Brain pericyte (primary cell): ENCODE results near the gene PANK2.
"Not testable (repeated sequence)": the region's sequence is repeated elsewhere in the genome, so short reads cannot be mapped to it uniquely, and the experiment has no call there.

Source experiments
- DNase-seq: peaks from one replicate; pipeline ENCODE4 v3.0.0-alpha.2; 2012; ENCODE audit warnings: low read depth, low spot score

PANK2 gene

GRCh38 chr20:3901028-3901705 lies 12.0 kb downstream of the PANK2 start:
- no peak for DNase-seq

GRCh38 chr20:3901706-3902440 lies 12.7 kb downstream of the PANK2 start:
- DNase-seq: no peak

DNA sequence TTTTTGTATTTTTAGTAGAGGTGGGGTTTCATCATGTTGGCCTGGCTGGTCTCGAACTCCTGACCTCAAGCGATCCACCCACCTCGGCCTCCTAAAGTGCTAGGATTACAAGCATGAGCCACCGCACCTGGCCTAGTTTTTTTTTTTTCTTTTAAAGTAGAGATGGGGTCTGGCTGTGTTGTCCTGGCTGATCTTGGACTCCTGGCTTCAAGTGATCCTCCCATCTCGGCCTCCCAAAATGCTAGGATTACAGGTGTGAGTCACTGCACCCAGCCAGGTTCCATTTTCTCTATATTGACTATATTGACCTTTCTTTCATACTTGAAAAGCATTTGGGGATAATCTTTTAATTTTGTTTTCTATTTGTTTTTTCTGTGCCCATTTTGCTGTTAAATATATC lies 13.3 kb downstream of the PANK2 start:
- no peak for DNase-seq

- DNase-seq: no peak
Observed at GRCh38 chr20:3904224-3904623, 15.0 kb downstream of the PANK2 start.

DNA sequence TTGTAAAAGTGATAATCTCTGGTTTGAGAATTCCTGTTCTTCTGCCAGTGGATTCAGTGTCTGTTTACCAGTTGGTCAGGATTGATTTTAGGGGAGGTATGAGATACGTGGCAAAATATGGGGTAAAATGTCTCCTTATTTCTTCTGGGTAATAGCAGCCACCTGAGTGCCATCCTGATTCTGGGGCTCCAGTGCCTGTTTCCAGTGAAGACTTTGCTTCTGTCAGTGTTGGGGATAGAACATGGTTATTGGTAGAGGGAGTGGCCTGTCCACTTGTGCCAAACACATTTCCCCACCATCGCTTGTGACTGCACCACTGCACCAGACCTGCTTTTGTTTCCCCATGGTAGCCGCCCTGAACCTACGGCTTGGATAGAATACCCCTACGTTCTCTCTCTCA lies 15.7 kb downstream of the PANK2 start:
- no peak for DNase-seq

- DNase-seq: not testable (repeated sequence)
Observed at GRCh38 chr20:3906744-3907721, 17.8 kb downstream of the PANK2 start.

GRCh38 chr20:3908667-3909066 lies 19.5 kb downstream of the PANK2 start:
- no peak for DNase-seq

GRCh38 chr20:3909952-3910366 lies 20.8 kb downstream of the PANK2 start:
- DNase-seq: no peak

- no peak for DNase-seq
Observed at GRCh38 chr20:3910853-3911252, 21.7 kb downstream of the PANK2 start.

- DNase-seq: no peak
Observed at GRCh38 chr20:3911956-3912355, 22.8 kb downstream of the PANK2 start.

GRCh38 chr20:3914446-3914845 lies 25.3 kb downstream of the PANK2 start:
- DNase-seq: no peak

- no peak for DNase-seq
Observed at GRCh38 chr20:3915691-3916090, 26.5 kb downstream of the PANK2 start.

DNA sequence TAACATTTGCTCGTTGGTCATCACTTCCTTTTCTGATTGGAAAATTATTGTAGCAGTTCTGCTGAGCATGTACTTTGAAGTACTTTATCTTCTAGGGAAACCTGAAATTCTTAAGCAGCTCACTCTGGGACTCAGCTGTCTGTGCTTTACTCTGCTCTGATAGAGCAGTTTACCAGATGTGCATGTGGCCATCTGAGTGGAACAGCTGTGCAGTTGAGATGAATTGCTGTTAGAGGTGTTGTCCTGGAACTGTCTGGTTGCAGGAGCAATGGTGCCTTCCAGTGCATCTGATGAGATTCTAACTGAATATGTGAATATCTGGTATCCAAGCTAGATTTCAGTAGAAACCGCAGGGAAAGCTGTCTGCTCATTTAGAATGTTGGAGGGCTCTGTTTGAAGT lies 27.2 kb downstream of the PANK2 start:
- DNase-seq: no peak

- no peak for DNase-seq
Observed at GRCh38 chr20:3919352-3919751, 30.2 kb downstream of the PANK2 start.

DNA sequence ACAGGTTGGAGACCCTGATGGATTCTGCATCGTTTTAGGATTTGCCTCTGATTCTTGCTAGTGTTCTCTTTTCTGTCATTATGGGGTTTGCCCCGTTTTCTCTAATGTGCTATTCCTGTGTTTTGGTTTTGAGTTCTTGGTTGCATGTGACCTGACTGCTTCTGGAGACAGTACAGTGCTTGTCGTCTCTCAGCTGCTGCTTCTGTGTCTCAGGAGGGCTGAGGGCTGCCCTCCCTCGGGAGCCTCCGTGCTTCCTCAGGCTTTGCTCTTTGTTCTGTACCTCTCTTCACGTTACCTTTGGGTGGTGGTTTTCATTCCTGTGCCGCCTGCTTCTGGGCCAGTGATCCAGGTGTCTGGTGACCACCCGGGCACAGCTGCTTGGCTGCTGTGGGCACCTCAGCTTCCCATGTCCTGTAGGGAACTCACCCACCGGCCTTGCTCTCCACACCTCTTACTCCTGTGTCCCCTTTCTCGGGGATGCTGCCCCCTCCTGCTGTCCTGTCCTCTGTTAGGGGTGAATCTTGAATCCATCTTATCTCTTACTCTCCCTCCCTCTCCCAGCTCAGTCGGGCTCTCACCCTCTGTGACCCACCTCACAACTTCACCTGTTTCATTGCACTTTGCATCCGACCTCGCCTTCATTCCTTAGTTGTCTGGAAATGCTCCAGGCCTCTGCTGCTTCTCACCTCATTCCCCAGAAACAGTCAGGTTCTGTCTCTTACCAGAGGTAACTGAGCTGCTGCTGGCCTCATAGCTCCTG lies 33.2 kb downstream of the PANK2 start:
- no peak for DNase-seq

GRCh38 chr20:3922983-3923339 lies 33.8 kb downstream of the PANK2 start:
- DNase-seq: no peak

GRCh38 chr20:3923818-3924217 lies 34.6 kb downstream of the PANK2 start:
- no peak for DNase-seq

GRCh38 chr20:3924304-3925112 lies 35.3 kb downstream of the PANK2 start:
- no peak for DNase-seq

DNA sequence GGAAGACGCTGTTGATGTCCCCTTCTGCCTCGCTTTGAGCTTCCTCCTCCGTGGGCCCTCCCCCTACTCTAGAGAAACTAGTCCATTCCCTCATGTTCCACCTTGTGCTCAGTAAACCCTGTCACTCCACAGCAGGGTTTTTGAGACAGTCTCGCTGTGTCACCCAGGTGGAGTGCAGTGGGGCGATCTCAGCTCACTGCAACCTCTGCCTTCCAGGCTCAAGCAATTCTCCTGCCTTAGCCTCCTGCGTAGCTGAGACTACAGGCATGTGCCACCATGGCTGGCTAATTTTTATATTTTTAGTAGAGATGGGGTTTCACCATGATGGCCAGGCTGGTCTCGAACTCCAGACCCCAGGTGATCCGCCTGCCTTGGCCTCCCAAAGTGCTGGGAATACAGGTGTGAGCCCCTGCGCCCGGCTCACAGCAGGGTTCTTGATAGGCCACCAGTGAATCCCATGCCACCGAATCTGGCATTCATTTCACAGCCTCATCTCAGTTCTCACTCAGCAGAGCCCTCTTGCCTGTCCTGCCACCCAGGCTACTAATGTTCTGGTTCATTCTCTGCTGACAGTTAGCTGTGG lies 36.0 kb downstream of the PANK2 start:
- no peak for DNase-seq

DNA sequence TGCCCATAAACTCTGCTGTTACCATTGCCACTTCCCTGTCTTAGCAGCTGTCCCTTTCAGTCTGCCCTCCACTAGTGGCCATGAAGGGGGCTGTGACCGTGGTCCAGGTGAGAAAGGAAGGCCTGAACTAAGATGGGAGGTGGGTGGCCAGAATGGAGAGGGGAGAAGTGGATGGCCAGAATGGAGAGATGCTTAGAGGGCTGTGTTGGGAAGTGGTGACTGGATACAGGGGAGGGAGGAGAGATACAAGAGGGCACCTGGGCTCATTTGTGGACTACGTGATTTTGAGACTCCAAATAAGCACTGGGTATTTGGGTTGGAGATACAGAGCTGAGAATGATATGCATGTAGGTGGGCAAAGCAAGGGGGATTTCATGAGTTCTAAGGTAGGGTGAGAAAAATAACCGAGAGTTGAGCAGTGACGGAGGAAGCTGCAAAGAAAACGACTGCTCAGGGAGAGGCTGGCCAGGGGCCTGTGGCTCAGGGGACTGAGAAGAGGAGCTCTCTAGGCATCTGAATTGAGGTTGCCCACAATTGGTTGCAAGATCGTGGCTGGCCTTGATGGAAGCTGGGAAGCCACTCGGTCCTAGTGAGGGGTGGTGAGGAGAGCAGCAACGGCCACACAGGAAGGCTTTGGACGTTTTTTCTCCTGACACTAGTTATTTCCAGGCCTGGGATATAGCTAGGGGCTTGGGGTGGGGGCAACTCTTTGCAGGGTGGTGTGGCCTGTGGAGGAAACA lies 36.9 kb downstream of the PANK2 start:
- no peak for DNase-seq
